NCI-H2227 (cell line): ENCODE measurements around the gene RAD51AP1.

ENCODE experiments used
- DNase-seq: peaks from one replicate; lab custom pipeline; 2025; ENCODE audit not compliant: unreplicated experiment; lab: John Stamatoyannopoulos, UW

Gene RAD51AP1

GRCh38 chr12:4589941-4590340, 51.3 kb downstream of the RAD51AP1 start:
- DNase-seq = no peak

GRCh38 chr12:4591180-4591687, 52.5 kb downstream of the RAD51AP1 start:
- no peak for DNase-seq

GRCh38 chr12:4595881-4596280, 57.2 kb downstream of the RAD51AP1 start:
- DNase-seq = no peak

GRCh38 chr12:4603421-4603820, 64.7 kb downstream of the RAD51AP1 start:
- no peak for DNase-seq

GRCh38 chr12:4603946-4604345, 65.3 kb downstream of the RAD51AP1 start:
- no peak for DNase-seq

GRCh38 chr12:4604684-4605193, 66.0 kb downstream of the RAD51AP1 start:
- peak; percentile 66 for DNase-seq

- no peak for DNase-seq
These were observed 68.4 kb downstream of the RAD51AP1 start for GRCh38 chr12:4607056-4607455.

- DNase-seq = no peak
These were observed 70.4 kb downstream of the RAD51AP1 start for GRCh38 chr12:4609071-4609470.
